ENCODE measurements around the gene MUC5AC.

- TF ChIP-seq POLR2AphosphoS5 (IDR thresholded peaks at IDR 0.05; ENCODE audit: borderline replicate concordance, low read depth, low read length): no peak
- no peak for TF ChIP-seq EZH2 (IDR thresholded peaks at IDR 0.05)
Measured at GRCh38 chr11:1177020-1177770, 19.4 kb downstream of the MUC5AC start.

Data from SK-N-MC (cell line).